Mononuclear cell (primary cell): ENCODE measurements around the gene CD300C. TPM values are rescaled to one million over a fixed set of nuclear protein-coding genes. Genes with fewer than 3 reads are reported as not detected.
"Not testable (repeated sequence)": the region's sequence is repeated elsewhere in the genome, so short reads cannot be mapped to it uniquely, and the experiment has no call there.

Experiments
- H3K27me3 ChIP-seq: 2 replicates; pipeline ENCODE4 v1.6.0; 2011; ENCODE audit warnings: low read length, control low read depth; ENCODE audit not compliant: insufficient read depth
- H3K4me1 ChIP-seq: 2 replicates; pipeline ENCODE4 v1.5.1; 2011; ENCODE audit warnings: mild to moderate bottlenecking, low read length, control low read depth; ENCODE audit not compliant: insufficient read depth
- H3K4me3 ChIP-seq: 2 replicates; pipeline ENCODE4 v1.5.1; 2011; ENCODE audit warnings: mild to moderate bottlenecking, low read length, moderate library complexity
- H3K9me3 ChIP-seq: 2 replicates; pipeline ENCODE4 v1.5.1; 2011; ENCODE audit warnings: low read depth, mild to moderate bottlenecking, control low read depth, low read length
- total RNA-seq: library from RNA; depleted of rRNA; stranded (reverse); fragments of >200 nt; gene quantifications from one replicate; pipeline ENCODE4 v1.2.3, GENCODE V29; 2012

CD300C gene
- total RNA-seq = 10.9 TPM

DNA sequence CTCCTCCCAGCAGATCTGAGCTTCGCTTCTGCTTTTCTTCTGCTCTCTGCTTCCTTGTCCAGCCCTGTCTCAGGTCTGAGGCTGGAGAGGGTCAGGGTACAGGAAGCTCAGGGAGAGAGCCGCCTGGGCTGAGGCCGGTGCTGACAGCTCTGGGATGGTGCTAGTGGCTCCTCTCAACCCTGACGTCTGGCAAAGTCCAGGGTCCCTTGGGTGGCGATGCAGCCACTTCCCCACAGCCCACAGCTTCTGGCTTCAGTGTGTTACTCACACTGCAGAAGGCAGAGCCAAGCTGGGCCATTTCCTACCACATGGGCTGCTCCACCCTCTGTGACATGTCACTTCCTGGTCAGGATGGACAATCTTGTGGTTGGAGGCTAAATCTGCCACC lies at the start of gene CD300C:
TSS of gene CD300C (minus strand) at position 273 of the 388 bp plus-strand sequence. CDS start 333 bp downstream, outside the sequence.
- peak within 1 kb of the TSS; percentile 44 for H3K4me3 ChIP-seq
- no peaks in the 10 kb centered on the region for H3K9me3 ChIP-seq
- H3K4me1 ChIP-seq = peaks cover 47% of the 10 kb centered on the region
- H3K27me3 ChIP-seq = no peaks in the 10 kb centered on the region

DNA sequence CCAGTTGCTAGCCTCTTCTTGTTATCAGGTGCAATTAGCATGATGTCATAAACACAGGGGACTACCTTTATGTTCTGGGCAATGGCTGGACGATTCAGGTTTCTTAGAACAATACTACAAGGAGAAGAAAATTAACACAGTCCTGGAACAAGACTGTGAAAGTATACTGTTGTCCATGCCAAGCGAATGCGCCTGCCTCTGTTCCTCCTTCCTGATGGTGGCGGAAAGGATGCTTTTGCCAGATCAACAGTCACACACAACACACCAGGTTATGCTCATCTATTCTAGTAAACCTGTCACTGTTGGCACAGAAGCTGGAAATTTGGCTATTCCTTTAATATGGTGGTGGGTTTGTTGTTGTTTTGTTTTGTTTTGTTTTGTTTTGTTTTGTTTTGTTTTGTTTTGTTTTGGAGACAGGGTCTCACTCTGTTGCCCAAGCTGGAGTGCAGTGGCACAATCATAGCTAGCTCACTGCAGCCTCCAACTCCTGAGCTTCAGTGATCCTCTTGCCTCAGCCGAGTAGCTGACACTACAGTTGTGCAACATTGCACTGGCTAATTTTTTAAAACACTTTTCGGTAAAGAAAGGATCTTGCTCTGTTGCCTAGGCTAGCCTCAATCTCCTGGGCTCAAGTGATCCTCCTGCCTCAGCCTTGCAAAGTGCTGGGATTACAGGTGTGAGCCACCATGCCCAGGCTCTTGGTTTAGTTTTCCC lies 49.3 kb upstream of the CD300C start:
- H3K4me1 ChIP-seq = peaks cover 67% of the 10 kb centered on the region

DNA sequence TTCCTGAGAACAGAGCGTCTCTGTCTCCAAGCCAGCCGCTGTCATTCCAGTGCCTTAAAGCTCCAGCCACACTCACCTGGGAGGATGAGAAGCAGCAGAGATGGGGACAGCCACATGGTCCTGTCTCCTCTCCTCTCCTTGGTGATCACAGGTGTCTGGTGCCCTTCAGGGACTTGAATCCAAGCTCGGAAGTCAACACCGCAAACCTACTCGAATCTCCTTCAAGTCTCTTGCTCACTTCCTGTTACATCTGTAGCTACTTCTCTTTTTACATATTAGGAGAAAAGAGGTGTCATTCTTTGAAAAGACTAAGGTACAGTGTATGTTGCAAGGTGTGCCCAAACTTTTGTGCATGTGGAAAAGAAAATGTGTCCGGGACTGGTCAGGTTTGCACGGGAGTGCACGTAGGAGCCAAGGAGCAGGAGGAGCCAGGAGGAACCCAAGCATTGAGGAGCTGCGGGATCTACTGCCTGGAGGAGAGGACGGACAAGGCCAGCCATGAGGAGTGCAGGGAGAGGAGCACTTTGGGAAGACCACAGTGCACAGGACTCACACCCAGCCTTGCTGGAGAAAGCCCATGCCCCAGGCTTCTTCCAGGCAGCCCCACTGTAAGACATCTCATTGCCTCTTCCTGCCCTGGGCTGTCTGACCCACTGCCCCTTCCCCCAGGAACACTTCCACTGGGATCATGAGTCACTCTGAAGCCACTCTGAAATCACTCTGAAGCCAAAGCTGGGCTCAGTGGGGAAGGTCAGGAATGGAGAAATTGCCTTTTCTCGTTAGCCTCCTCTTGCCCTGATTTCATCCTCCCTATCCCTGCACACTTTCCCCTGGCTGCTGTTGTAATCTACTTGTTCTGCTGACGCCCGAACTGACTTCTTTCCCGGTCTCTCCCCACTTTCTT lies 46.4 kb upstream of the CD300C start, which contains the start of gene CD300LD:
TSS of gene CD300LD (minus strand) at position 197 of the 904 bp plus-strand sequence. CDS start at position 116, 81 bp downstream.
- H3K4me3 ChIP-seq = no peak within 1 kb of the TSS
- H3K4me1 ChIP-seq = peaks cover 39% of the 10 kb centered on the region
- H3K27me3 ChIP-seq = no peaks in the 10 kb centered on the region
- no peaks in the 10 kb centered on the region for H3K9me3 ChIP-seq

More for the DNA sequence above, 49.3 kb upstream of the CD300C start:
- Histone ChIP-seq H3K4me3 (no peak overlapping the region), H3K27me3 (no peaks in the 10 kb centered on the region), H3K9me3 (no peaks in the 10 kb centered on the region)

DNA sequence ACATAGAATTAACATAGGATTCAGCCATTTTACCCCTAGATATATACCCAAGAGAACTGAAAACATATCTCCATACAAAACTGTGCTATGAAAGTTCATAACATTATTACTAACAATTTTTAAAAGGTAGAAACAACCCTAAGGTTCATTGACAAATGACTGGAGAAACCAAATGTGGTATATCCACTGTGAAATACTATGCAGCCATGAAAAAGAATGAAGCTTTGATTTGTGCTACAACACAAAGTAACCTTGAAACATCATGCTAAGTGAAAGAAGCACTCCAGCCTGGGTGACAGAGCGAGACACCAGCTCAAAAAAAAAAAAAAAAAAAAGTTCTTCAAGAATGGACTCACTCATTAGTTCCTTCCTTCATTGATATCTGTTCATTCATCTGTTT lies 45.6 kb upstream of the CD300C start:
- no peaks in the 10 kb centered on the region for H3K27me3 ChIP-seq
- H3K4me1 ChIP-seq = peaks cover 31% of the 10 kb centered on the region
- no peak overlapping the region for H3K4me3 ChIP-seq

DNA sequence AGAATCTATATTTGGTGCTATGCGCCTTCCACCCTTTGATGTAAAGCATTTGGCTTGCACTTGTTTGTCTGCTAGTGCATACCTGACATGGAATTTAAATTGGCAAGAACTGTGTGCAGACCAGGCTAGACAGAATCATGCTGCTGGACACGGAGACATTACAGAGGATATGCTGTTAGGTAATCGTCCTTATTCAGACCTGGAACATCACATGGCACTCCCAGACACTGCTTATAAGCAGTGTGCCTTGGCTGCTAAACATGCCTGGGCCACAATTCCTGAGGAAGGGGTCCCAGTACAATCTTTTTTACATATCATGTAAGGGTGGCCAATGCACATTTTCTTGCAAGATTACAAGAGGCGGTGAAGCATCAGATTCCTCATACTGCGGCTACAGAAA lies 39.8 kb upstream of the CD300C start:
- no peaks in the 10 kb centered on the region for H3K27me3 ChIP-seq
- no peaks in the 10 kb centered on the region for H3K9me3 ChIP-seq
- H3K4me3 ChIP-seq = no peak overlapping the region
- no peaks in the 10 kb centered on the region for H3K4me1 ChIP-seq

More for the DNA sequence above, 45.6 kb upstream of the CD300C start:
- H3K9me3 ChIP-seq = no peaks in the 10 kb centered on the region

DNA sequence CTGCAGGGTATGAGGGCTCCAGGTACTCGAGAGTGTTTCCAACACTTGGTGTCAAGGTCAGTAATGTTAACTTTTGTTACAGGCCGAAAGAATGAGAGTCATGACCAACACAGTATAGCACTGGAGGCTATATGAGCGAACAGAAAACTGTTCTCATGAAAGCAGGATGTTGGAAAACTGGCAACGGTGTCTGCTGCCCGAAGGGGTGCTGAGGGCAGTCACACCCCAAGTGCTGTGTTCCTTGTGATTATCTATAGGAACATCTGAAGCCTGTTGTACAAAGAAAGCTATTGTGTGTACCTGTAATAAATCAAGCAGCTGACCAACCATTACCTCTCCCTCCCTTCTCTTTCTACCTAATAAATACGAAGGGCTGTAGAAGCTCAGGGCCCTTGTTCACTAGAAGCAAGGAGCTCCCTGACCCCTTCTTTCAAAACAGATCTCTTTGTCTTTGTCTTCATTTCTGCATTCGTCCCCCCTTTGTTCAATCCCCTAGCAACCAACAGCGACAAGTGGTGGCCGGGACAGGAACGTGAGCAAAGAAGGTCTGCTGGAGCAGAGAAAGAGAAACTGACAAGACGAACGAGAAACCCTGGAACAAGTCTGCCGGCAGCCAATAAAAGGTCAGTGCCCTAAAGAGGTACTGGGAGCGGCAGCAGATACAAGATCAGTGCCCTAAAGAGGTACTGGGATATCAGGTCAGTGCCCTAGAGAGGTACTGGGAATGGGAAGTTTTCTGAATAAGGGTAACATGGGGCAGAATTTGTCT lies 38.6 kb upstream of the CD300C start:
- no peak overlapping the region for H3K4me3 ChIP-seq

DNA sequence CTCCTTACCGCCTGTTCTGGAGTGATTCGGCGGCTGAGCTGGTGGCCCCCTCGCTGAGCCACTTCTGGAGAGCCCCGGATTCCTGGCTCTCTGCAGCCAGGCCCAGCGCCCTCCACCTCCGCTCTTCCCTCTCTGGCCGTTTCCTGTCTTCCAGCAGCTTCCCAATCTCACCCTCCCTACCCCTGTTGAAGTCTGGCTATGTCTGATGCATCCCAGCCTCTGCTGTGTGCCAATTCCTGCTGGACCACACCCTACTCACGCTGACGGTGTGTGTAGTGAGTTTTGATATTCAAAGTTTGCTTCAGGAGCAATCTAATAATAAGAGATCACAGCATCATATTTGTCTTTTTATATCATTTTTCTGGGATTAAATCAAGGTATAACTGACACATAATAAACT lies 36.7 kb upstream of the CD300C start:
- no peaks in the 10 kb centered on the region for H3K27me3 ChIP-seq
- H3K4me3 ChIP-seq = no peak overlapping the region
- H3K4me1 ChIP-seq = peaks cover 13% of the 10 kb centered on the region
- no peaks in the 10 kb centered on the region for H3K9me3 ChIP-seq

More for the DNA sequence above, 38.6 kb upstream of the CD300C start:
- Histone ChIP-seq H3K4me1 (peaks cover 9% of the 10 kb centered on the region), H3K27me3 (no peaks in the 10 kb centered on the region), H3K9me3 (no peaks in the 10 kb centered on the region)

DNA sequence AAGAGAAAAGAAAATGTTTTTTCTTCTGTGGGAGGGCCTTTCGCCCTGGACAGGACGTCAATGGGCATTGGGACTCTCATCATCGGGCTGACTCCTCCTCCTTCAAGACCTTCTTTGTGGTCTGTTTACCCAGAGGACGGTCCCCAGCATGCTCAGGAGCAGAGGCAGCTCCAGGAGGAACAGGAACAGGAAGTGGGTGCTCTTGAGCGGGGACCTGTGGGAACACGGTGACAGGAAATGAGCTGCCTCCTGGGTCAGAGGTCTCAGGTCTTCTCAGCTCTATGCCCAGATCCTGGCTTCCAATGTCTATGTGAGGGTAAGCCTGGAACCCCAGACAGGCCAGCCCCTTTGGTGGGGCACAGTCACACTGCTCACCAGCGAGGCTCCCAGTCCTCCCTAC lies 34.0 kb upstream of the CD300C start:
- no peaks in the 10 kb centered on the region for H3K27me3 ChIP-seq
- no peak overlapping the region for H3K4me3 ChIP-seq
- H3K4me1 ChIP-seq = peaks cover 13% of the 10 kb centered on the region
- H3K9me3 ChIP-seq = no peaks in the 10 kb centered on the region

DNA sequence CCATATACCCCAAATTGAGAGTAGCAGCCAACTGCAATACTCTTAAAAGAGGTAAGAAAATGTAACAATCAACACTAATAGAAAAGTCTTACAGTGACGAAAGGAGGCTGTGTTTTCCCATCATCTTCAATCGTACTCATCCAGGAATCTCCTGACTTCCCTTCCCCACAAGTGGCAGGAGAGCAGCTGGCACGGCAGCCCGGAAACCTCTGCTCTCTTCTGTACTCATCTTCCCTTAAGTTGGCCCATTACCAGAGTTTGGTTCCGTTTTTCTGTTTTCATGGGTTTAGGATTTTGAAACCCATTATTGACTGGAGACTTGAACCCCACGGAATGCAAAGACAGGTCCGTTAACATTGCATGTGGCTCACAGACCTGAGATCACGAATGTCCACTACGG lies 33.1 kb upstream of the CD300C start:
- Histone ChIP-seq H3K4me3 (no peak overlapping the region), H3K9me3 (no peaks in the 10 kb centered on the region), H3K27me3 (no peaks in the 10 kb centered on the region), H3K4me1 (peaks cover 13% of the 10 kb centered on the region)

DNA sequence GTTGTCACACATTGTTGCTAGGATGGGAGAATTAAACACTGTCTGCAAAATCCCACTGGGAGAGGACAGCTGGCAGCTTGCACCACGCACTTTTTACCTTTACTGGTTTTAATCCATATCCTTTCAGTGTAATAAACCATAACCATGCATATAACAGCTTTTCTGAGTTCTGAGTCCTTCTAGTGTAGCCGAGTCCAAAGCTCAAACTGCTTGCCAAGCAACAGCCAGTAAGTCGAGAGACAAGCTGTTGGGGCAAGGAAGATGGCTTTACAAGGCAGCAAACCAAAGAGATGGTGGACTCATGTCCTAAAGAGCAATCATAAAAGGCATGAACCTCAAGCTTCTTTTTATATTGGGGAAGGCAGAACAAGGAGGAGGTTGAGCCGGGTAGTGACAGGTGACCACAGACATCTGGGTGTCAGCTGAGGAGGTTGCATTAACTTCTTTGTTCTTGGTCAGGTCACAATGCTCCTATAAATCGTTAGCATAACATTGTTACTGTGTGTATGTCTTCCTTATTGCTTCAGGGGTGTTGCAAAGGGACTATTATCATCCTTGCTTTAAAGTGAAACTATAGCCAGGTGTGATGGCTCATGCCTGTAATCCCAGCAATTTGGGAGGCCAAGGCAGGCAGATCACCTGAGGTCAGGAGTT lies 28.7 kb upstream of the CD300C start:
- Histone ChIP-seq H3K27me3 (no peaks in the 10 kb centered on the region), H3K4me1 (peaks cover 31% of the 10 kb centered on the region), H3K4me3 (no peak overlapping the region), H3K9me3 (no peaks in the 10 kb centered on the region)

DNA sequence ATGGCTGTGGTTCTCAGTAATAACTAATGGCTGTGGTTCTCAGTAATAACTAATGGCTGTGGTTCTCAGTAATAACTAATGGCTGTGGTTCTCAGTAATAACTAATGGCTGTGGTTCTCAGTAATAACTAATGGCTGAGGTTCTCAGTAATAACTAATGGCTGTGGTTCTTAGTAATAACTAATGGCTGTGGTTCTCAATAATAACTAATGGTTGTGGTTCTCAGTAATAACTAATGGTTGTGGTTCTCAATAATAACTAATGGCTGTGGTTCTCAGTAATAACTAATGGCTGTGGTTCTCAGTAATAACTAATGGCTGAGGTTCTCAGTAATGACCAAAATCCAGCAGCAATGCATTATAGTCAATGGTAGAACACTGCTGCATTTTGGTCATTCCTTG lies 27.7 kb upstream of the CD300C start:
- not testable (repeated sequence) for H3K4me3 ChIP-seq, H3K27me3 ChIP-seq, H3K9me3 ChIP-seq
- H3K4me1 ChIP-seq = peaks cover 35% of the 10 kb centered on the region

DNA sequence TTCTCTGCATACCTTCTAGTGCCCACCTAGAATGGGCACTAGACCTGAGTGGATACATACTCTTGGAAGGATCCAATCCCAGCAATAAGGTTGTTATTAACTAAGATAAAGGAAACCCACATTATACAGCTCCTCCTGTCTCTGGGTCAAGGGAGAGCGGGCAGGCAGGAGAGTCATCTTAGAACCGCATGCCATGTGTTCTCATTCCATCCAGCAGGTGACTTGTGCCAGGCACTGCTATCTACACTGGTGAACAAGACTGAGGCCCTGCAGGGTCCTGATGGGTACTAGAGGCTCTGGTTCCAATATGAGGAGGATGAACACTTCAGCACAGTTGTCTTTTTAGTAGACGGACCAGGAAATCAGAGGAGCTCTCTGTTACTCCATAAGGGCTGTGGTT lies 27.3 kb upstream of the CD300C start:
- H3K4me1 ChIP-seq = peaks cover 40% of the 10 kb centered on the region
- H3K4me3 ChIP-seq = no peak overlapping the region
- H3K27me3 ChIP-seq = no peaks in the 10 kb centered on the region
- no peaks in the 10 kb centered on the region for H3K9me3 ChIP-seq

DNA sequence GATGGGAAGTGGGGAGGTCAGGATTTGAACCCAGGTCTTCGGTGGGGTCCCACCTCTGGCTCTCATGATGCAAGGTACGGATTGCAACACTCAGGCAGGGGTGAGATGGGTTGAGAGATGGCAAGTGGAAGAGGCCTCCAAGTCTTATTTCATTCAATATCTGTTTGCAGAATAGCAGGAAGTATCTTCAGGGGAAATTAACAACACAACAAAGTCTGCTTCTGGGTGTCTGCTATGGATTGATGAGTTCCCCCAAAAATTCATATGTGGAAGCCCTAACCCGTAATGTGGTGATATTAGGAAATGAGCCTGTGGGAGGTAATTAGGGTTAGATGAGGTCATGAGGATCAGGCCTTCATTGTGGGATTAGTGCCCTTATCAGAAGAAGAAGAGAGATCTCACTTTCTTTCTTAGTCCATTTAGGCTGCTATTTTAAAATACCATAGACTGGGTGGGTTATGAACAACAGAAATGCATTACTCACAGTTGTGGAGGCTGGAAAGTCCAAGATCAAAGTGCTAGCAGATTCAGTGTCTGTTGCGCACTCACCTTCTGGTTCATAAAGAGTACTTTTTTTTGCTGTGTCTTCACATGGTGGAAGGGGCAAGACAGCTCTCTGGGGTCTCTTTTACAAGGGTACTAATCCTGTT lies 25.8 kb upstream of the CD300C start:
- H3K9me3 ChIP-seq = no peaks in the 10 kb centered on the region
- no peak overlapping the region for H3K4me3 ChIP-seq
- no peaks in the 10 kb centered on the region for H3K27me3 ChIP-seq
- H3K4me1 ChIP-seq = peaks cover 54% of the 10 kb centered on the region
